T-helper 2 cell treated with Interferon-gamma antibody and Interleukin-4, amounts not matched to agents 5 μg/mL and 100 μg/mL, for 36 hours (primary cell): ENCODE results near the gene KPNA5.
"Not testable (repeated sequence)": the region's sequence is repeated elsewhere in the genome, so short reads cannot be mapped to it uniquely, and the experiment has no call there.

Source experiments
- DNase-seq: peaks from one replicate; pipeline ENCODE4 v3.0.0; 2021; ENCODE audit warnings: low spot score
- H3K27ac Mint-ChIP-seq: one replicate; pipeline ENCODE4 v1.8.0; 2021; ENCODE audit warnings: mild to moderate bottlenecking, mixed read lengths
- H3K27me3 Mint-ChIP-seq: one replicate; pipeline ENCODE4 v1.8.0; 2021; ENCODE audit warnings: low read depth, mixed read lengths
- H3K36me3 Mint-ChIP-seq: one replicate; pipeline ENCODE4 v1.8.0; 2021; ENCODE audit warnings: low read depth, mixed read lengths
- H3K4me1 Mint-ChIP-seq: one replicate; pipeline ENCODE4 v1.8.0; 2021; ENCODE audit warnings: low read depth, mixed read lengths
- H3K4me3 Mint-ChIP-seq: one replicate; pipeline ENCODE4 v1.8.0; 2022; ENCODE audit warnings: mild to moderate bottlenecking, moderate library complexity, mixed read lengths
- H3K9me3 Mint-ChIP-seq: one replicate; pipeline ENCODE4 v1.8.0; 2021; ENCODE audit warnings: mixed read lengths

Gene KPNA5

DNA sequence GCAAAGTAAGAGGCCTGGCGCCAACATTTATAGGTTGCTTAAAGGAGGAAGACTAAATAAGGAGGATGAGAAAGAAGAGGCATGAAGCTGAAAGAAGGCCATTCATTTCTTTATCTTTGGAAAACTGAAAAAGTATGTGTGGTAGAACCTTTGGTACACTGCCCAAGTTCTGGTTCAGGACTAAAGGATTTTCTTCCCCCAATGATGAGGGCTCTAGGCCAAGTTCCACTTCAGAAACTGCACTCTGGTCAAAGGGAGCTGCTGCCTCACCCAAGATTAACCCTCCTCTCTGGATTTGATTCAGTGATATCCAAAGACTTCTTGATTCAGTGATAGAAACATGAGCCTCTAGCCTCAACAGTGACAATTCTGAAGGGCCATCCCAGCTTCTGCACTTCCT is 5.0 kb upstream of the KPNA5 start:
- Mint-ChIP-seq H3K36me3 (peaks cover under 1% of the 10 kb centered on the region), H3K27ac (no peak overlapping the region), H3K27me3 (peaks cover 13% of the 10 kb centered on the region), H3K9me3 (no peaks in the 10 kb centered on the region), H3K4me3 (no peak overlapping the region), H3K4me1 (peaks cover 5% of the 10 kb centered on the region)
- DNase-seq, result no peak

GRCh38 chr6:116682334-116682712 is 1.3 kb downstream of the KPNA5 start:
- Mint-ChIP-seq H3K27ac (peak overlapping the region; percentile 81), H3K4me1 (peaks cover 26% of the 10 kb centered on the region), H3K27me3 (no peaks in the 10 kb centered on the region), H3K9me3 (no peaks in the 10 kb centered on the region), H3K4me3 (peak overlapping the region; percentile 98), H3K36me3 (peaks cover 31% of the 10 kb centered on the region)
- DNase-seq, result peak; percentile 23

DNA sequence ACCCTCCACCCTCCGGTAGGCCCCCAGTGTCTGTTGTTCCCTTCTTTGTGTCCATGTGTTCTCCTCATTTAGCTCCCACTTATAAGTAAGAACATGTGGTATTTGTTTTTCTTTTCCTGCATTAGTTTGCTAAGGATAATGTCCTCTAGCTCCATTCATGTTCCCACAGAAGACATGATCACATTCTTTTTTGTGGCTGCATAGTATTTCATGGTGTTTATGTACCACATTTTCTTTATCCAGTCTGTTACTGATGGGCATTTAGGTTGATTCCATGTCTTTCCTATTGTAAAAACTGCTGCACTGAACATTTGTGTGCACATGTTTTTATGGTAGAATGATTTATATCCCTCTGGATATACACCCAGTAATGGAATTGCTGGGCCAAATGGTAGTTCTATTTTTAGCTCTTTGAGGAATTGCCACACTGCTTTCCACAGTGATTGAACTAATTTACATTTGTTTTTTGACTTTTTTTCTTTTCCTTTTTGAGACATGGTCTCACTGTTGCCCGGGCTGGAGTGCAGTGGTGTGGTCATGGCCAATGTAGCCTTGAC is 4.5 kb downstream of the KPNA5 start:
- H3K36me3 Mint-ChIP-seq, result peaks cover 38% of the 10 kb centered on the region
- no peak overlapping the region for H3K27ac Mint-ChIP-seq
- no peak for DNase-seq
- H3K4me1 Mint-ChIP-seq, result peaks cover 28% of the 10 kb centered on the region
- H3K4me3 Mint-ChIP-seq, result no peak overlapping the region
- no peaks in the 10 kb centered on the region for H3K27me3 Mint-ChIP-seq
- H3K9me3 Mint-ChIP-seq, result no peaks in the 10 kb centered on the region

- peaks cover 38% of the 10 kb centered on the region for H3K36me3 Mint-ChIP-seq
- not testable (repeated sequence) for H3K27me3 Mint-ChIP-seq, H3K9me3 Mint-ChIP-seq, DNase-seq, H3K4me3 Mint-ChIP-seq, H3K27ac Mint-ChIP-seq
- H3K4me1 Mint-ChIP-seq, result peaks cover 27% of the 10 kb centered on the region
Observed at GRCh38 chr6:116686475-116687101, 5.6 kb downstream of the KPNA5 start.

- Mint-ChIP-seq H3K27ac (no peak overlapping the region), H3K36me3 (peaks cover 25% of the 10 kb centered on the region), H3K27me3 (no peaks in the 10 kb centered on the region), H3K9me3 (no peaks in the 10 kb centered on the region), H3K4me1 (peaks cover 19% of the 10 kb centered on the region), H3K4me3 (no peak overlapping the region)
- DNase-seq, result no peak
Observed at GRCh38 chr6:116691154-116691553, 10.1 kb downstream of the KPNA5 start.

DNA sequence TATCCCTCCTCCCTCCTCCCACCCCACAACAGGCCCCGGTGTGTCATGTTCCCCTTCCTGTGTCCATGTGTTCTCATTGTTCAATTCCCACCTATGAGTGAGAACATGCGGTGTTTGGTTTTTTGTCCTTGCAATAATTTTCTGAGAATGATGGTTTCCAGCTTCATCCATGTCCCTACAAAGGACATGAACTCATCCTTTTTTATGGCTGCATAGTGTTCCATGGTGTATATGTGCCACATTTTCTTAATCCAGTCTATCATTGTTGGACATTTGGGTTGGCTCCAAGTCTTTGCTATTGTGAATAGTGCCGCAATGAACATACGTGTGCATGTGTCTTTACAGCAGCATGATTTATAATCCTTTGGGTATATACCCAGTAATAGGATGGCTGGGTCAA is 11.9 kb downstream of the KPNA5 start:
- H3K9me3 Mint-ChIP-seq, H3K4me3 Mint-ChIP-seq, DNase-seq, H3K27me3 Mint-ChIP-seq, H3K27ac Mint-ChIP-seq: not testable (repeated sequence)
- peaks cover 26% of the 10 kb centered on the region for H3K36me3 Mint-ChIP-seq
- H3K4me1 Mint-ChIP-seq, result peaks cover 17% of the 10 kb centered on the region

- DNase-seq, result not testable (repeated sequence)
Observed at GRCh38 chr6:116693275-116693674, 12.3 kb downstream of the KPNA5 start.

DNA sequence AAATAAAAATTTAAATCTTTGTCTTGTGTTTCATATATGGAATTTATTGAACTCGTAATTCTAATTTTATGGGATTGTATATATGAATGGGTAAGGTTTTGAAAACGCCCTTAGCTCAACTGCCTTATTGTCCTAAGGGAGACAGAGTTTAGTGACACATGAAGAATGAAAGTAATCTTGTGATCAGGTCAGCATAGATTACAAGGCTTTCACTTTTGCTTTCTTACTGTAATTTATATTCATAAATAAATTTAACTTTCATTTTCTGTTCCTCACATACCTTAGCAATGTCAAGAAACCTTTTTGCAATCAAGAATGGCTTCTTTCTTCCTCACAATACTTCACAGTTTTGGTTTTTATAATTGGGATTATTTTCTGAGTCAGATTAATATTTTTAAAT is 14.4 kb downstream of the KPNA5 start:
- Mint-ChIP-seq H3K27ac (peak overlapping the region; percentile 20), H3K36me3 (peaks cover 31% of the 10 kb centered on the region), H3K4me1 (peaks cover 14% of the 10 kb centered on the region)

More at GRCh38 chr6:116693275-116693674, 12.3 kb downstream of the KPNA5 start:
- Mint-ChIP-seq H3K36me3 (peaks cover 26% of the 10 kb centered on the region), H3K4me1 (peaks cover 16% of the 10 kb centered on the region)
- H3K4me3 Mint-ChIP-seq, H3K9me3 Mint-ChIP-seq, H3K27me3 Mint-ChIP-seq, H3K27ac Mint-ChIP-seq: not testable (repeated sequence)

DNA sequence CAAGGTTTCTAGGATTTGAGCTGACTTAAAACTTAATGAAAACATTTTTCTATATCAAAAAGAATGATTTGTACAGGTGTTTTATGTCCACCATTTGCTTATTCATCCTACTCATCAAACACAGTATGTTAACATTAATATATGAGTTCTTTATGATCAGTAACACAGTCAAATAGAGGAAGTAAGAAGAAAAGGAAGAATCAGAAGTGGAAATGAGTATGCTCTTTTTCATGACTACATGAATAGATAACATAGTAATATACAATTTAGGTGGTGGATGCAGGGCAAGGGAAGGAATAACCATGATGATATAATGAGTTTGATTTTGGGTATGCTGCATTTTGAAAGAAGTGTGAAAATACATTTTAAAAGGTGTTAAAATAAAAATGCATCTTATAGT is 16.5 kb downstream of the KPNA5 start:
- Mint-ChIP-seq H3K4me3 (no peak overlapping the region), H3K27me3 (no peaks in the 10 kb centered on the region), H3K4me1 (peaks cover 14% of the 10 kb centered on the region), H3K36me3 (peaks cover 40% of the 10 kb centered on the region), H3K9me3 (no peaks in the 10 kb centered on the region), H3K27ac (no peak overlapping the region)
- DNase-seq, result no peak

More for the DNA sequence above, 14.4 kb downstream of the KPNA5 start:
- Mint-ChIP-seq H3K9me3 (no peaks in the 10 kb centered on the region), H3K4me3 (peak overlapping the region; percentile 43), H3K27me3 (no peaks in the 10 kb centered on the region)
- DNase-seq, result no peak

DNA sequence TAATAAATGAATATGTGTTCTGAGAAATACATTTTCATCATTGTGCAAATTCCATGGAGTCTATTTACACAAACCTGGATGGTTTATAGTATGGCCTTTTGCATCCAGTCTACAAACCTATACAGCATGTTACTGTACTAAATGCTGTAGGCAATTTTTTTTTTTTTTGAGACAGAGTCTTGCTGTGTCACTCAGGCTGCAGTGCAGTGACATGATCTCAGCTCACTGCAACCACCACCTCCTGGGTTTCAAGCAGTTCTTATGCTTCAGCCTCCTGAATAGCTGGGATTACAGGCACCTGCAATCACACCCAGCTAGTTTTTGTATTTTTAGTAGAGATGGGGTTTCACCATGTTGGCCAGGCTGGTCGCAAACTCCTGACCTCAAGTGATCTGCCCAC is 22.9 kb downstream of the KPNA5 start:
- H3K27ac Mint-ChIP-seq, DNase-seq, H3K9me3 Mint-ChIP-seq, H3K4me1 Mint-ChIP-seq, H3K27me3 Mint-ChIP-seq, H3K4me3 Mint-ChIP-seq: not testable (repeated sequence)
- H3K36me3 Mint-ChIP-seq, result peaks cover 38% of the 10 kb centered on the region

GRCh38 chr6:116705917-116706316 is 24.9 kb downstream of the KPNA5 start:
- Mint-ChIP-seq H3K4me3 (no peak overlapping the region), H3K27me3 (no peaks in the 10 kb centered on the region), H3K36me3 (peaks cover 25% of the 10 kb centered on the region), H3K4me1 (no peaks in the 10 kb centered on the region), H3K27ac (no peak overlapping the region), H3K9me3 (no peaks in the 10 kb centered on the region)
- DNase-seq, result no peak

GRCh38 chr6:116714296-116714695 is 33.3 kb downstream of the KPNA5 start:
- no peaks in the 10 kb centered on the region for H3K27me3 Mint-ChIP-seq
- peaks cover 3% of the 10 kb centered on the region for H3K4me1 Mint-ChIP-seq
- no peak overlapping the region for H3K4me3 Mint-ChIP-seq
- peaks cover 41% of the 10 kb centered on the region for H3K36me3 Mint-ChIP-seq
- H3K9me3 Mint-ChIP-seq, result no peaks in the 10 kb centered on the region
- DNase-seq, result no peak
- no peak overlapping the region for H3K27ac Mint-ChIP-seq

DNA sequence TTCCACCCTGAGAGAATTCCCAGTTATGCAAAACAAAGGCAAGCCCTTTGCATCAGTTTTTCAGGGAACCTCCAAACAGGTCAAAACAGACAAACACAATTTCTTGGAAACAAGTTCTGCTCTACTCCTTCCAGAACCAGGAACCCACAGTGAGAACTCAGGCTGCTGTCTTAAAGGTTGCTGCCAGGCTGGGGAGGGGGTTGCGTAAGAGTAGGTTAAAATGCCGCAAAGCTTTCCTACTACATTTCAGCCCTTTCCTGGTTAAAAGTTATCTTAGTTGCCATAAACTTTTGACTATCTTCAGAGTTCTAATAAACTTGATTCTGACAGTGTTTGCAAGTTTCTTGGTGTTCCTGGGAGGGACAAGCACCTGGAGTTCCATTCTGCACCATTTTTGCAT is 33.8 kb downstream of the KPNA5 start:
- Mint-ChIP-seq H3K4me1 (peaks cover 3% of the 10 kb centered on the region), H3K36me3 (peaks cover 40% of the 10 kb centered on the region), H3K27me3 (no peaks in the 10 kb centered on the region), H3K4me3 (no peak overlapping the region), H3K9me3 (no peaks in the 10 kb centered on the region), H3K27ac (no peak overlapping the region)
- DNase-seq, result no peak

- no peak for DNase-seq
- H3K36me3 Mint-ChIP-seq, result peaks cover 37% of the 10 kb centered on the region
- no peaks in the 10 kb centered on the region for H3K4me1 Mint-ChIP-seq
- no peak overlapping the region for H3K27ac Mint-ChIP-seq
- H3K9me3 Mint-ChIP-seq, result no peaks in the 10 kb centered on the region
- H3K4me3 Mint-ChIP-seq, result no peak overlapping the region
- H3K27me3 Mint-ChIP-seq, result no peaks in the 10 kb centered on the region
Observed at GRCh38 chr6:116726947-116727346, 45.9 kb downstream of the KPNA5 start.

DNA sequence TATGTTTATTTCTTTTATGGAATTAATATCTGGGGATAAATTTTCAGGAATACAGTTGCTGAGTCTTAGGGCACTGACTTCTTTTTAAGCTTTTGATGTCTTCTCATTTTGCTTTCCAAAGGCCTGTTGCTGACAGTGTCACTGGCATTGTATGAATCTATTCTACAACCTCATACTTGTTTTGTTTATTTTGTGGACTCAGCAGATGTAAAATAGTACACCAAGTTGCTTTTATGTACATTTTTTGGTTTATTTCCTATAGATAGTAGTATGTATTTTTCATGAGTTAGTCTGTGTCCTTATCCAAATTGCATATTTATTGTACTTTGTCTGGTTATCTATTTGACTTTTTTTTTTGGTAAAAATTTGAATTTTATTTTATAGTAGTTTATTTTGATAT is 49.5 kb downstream of the KPNA5 start:
- no peaks in the 10 kb centered on the region for H3K27me3 Mint-ChIP-seq
- H3K36me3 Mint-ChIP-seq, result peaks cover 34% of the 10 kb centered on the region
- DNase-seq, result no peak
- no peak overlapping the region for H3K4me3 Mint-ChIP-seq
- no peaks in the 10 kb centered on the region for H3K4me1 Mint-ChIP-seq
- H3K27ac Mint-ChIP-seq, result no peak overlapping the region
- peaks cover 4% of the 10 kb centered on the region for H3K9me3 Mint-ChIP-seq
